ENCODE results near the gene ZYG11B. TPM values are rescaled to one million over a fixed set of nuclear protein-coding genes. Genes with fewer than 3 reads are reported as not detected.
A peak's percentile ranks its signal among the peaks of the same experiment; 100 is the strongest.
"Not testable (repeated sequence)": the region's sequence is repeated elsewhere in the genome, so short reads cannot be mapped to it uniquely, and the experiment has no call there.

ZYG11B gene
- total RNA-seq, 1 donor from 2014 or later = 39.5 TPM

GRCh38 chr1:52727956-52728656, 1.9 kb downstream of the ZYG11B start:
- Histone ChIP-seq H3K27me3 (no peaks in the 10 kb centered on the region), H3K27ac (no peak overlapping the region), H3K79me2 (ENCODE audit: low read depth) (peaks cover 65% of the 10 kb centered on the region), H3K36me3 (no peaks in the 10 kb centered on the region), H4K20me1 (ENCODE audit: low read depth) (peaks cover 30% of the 10 kb centered on the region), H3K4me2 (peak overlapping the region; percentile 90), H2AFZ (replicated peaks) (no peak overlapping the region), H3K4me1 (peaks cover 16% of the 10 kb centered on the region), H3K4me3 (peak overlapping the region; percentile 80), H3K9me3 (ENCODE audit: low read depth) (no peaks in the 10 kb centered on the region), H3F3A (ENCODE audit: low read depth) (peaks cover 7% of the 10 kb centered on the region), H3K9ac (no peak overlapping the region)
- Mint-ChIP-seq H3K27me3 (ENCODE audit: insufficient read depth, low read depth) (no peaks in the 10 kb centered on the region), H3K9me3 (no peaks in the 10 kb centered on the region), H3K36me3 (no peaks in the 10 kb centered on the region), H3K4me1 (peaks cover 29% of the 10 kb centered on the region), H3K4me3 (peak overlapping the region; percentile 94), H3K27ac (no peak overlapping the region)
- DNase-seq (ENCODE audit: low spot score) = no peak
- TF ChIP-seq, protein P1, sequence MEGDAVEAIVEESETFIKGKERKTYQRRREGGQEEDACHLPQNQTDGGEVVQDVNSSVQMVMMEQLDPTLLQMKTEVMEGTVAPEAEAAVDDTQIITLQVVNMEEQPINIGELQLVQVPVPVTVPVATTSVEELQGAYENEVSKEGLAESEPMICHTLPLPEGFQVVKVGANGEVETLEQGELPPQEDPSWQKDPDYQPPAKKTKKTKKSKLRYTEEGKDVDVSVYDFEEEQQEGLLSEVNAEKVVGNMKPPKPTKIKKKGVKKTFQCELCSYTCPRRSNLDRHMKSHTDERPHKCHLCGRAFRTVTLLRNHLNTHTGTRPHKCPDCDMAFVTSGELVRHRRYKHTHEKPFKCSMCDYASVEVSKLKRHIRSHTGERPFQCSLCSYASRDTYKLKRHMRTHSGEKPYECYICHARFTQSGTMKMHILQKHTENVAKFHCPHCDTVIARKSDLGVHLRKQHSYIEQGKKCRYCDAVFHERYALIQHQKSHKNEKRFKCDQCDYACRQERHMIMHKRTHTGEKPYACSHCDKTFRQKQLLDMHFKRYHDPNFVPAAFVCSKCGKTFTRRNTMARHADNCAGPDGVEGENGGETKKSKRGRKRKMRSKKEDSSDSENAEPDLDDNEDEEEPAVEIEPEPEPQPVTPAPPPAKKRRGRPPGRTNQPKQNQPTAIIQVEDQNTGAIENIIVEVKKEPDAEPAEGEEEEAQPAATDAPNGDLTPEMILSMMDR (IDR thresholded peaks at IDR 0.05) = no peak
- TF ChIP-seq EZH2phosphoT487 (IDR thresholded peaks at IDR 0.05) (no peak), EZH2 (IDR thresholded peaks at IDR 0.05) (no peak)

DNA sequence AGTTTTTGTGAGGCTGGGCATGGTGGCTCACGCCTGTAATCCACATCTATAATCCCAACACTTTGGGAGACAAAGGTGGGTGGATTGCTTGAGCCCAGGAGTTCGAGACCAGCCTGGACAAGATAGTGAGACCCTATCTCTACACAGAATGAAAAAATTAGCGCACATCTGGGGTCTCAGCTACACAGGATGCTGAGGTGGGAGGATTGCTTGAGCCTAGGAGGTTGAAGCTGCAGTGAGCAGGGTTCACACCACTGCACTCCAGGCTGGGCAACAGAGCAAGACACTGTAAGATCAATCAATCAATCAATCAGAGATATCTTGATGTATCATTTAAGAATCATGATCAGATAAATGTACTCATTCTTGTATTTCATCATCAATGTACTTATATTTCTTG, 7.1 kb downstream of the ZYG11B start:
- Histone ChIP-seq H3K9ac (no peak overlapping the region), H4K20me1 (ENCODE audit: low read depth) (peaks cover 29% of the 10 kb centered on the region), H3K4me2 (no peak overlapping the region), H3K4me1 (peaks cover 7% of the 10 kb centered on the region), H3K4me3 (no peak overlapping the region), H3K27ac (no peak overlapping the region), H3K79me2 (ENCODE audit: low read depth) (peaks cover 99% of the 10 kb centered on the region), H3F3A (ENCODE audit: low read depth) (peaks cover 4% of the 10 kb centered on the region), H3K9me3 (ENCODE audit: low read depth) (no peaks in the 10 kb centered on the region), H2AFZ (replicated peaks) (no peak overlapping the region), H3K36me3 (no peaks in the 10 kb centered on the region), H3K27me3 (no peaks in the 10 kb centered on the region)
- H3K27me3 Mint-ChIP-seq (ENCODE audit: insufficient read depth, low read depth) = no peaks in the 10 kb centered on the region
- TF ChIP-seq, protein P1 (IDR thresholded peaks at IDR 0.05) = no peak
- TF ChIP-seq EZH2 (IDR thresholded peaks at IDR 0.05) (no peak), EZH2phosphoT487 (IDR thresholded peaks at IDR 0.05) (no peak)
- DNase-seq (ENCODE audit: low spot score) = no peak
- no peak overlapping the region for H3K4me3 Mint-ChIP-seq
- H3K27ac Mint-ChIP-seq = no peak overlapping the region
- H3K4me1 Mint-ChIP-seq = peaks cover 13% of the 10 kb centered on the region
- H3K9me3 Mint-ChIP-seq = no peaks in the 10 kb centered on the region
- no peaks in the 10 kb centered on the region for H3K36me3 Mint-ChIP-seq

GRCh38 chr1:52735371-52735770, 9.1 kb downstream of the ZYG11B start:
- H3K27ac ChIP-seq; H3K27ac Mint-ChIP-seq; DNase-seq (ENCODE audit: low spot score); H3K9me3 ChIP-seq (ENCODE audit: low read depth); H3K9me3 Mint-ChIP-seq; H3K9ac ChIP-seq; H3K36me3 Mint-ChIP-seq; H3K4me3 Mint-ChIP-seq; H2AFZ ChIP-seq (replicated peaks); H3K4me1 Mint-ChIP-seq; H3F3A ChIP-seq (ENCODE audit: low read depth); H3K27me3 Mint-ChIP-seq (ENCODE audit: insufficient read depth, low read depth); H3K36me3 ChIP-seq; H3K27me3 ChIP-seq; H3K4me2 ChIP-seq; H3K4me3 ChIP-seq; H3K4me1 ChIP-seq: not testable (repeated sequence)
- Histone ChIP-seq H3K79me2 (ENCODE audit: low read depth) (peaks cover 97% of the 10 kb centered on the region), H4K20me1 (ENCODE audit: low read depth) (peaks cover 22% of the 10 kb centered on the region)

DNA sequence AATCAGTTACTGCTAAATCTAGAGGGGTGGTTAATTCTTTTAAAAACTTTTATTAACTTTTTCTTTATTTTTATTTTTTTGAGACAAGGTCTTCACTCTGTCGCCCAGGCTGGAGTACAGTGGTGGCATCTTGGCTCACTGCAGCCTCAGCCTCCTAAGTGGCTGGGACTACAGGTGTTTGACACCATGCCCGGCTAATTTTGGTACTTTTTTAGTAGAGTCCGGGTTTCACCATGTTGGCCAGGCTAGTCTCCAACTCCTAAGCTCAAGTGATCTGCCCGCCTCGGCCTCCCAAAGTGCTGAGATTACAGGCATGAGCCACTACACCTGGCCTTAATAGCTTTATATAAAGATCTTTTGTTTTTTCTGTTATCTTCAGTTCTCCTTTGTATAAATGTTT, 11.9 kb downstream of the ZYG11B start:
- TF ChIP-seq EZH2 (IDR thresholded peaks at IDR 0.05) (no peak), EZH2phosphoT487 (IDR thresholded peaks at IDR 0.05) (no peak)
- TF ChIP-seq, protein P1 (IDR thresholded peaks at IDR 0.05) = no peak
- Histone ChIP-seq H3K9me3 (ENCODE audit: low read depth) (no peaks in the 10 kb centered on the region), H3K36me3 (no peaks in the 10 kb centered on the region), H3K4me2 (no peak overlapping the region), H3K79me2 (ENCODE audit: low read depth) (peaks cover 90% of the 10 kb centered on the region), H3K27ac (no peak overlapping the region), H3K9ac (no peak overlapping the region), H2AFZ (replicated peaks) (no peak overlapping the region), H3F3A (ENCODE audit: low read depth) (no peaks in the 10 kb centered on the region), H3K27me3 (no peaks in the 10 kb centered on the region), H4K20me1 (ENCODE audit: low read depth) (peaks cover 21% of the 10 kb centered on the region), H3K4me3 (no peak overlapping the region), H3K4me1 (no peaks in the 10 kb centered on the region)
- Mint-ChIP-seq H3K4me1 (peaks cover 3% of the 10 kb centered on the region), H3K27me3 (ENCODE audit: insufficient read depth, low read depth) (peaks cover 5% of the 10 kb centered on the region), H3K27ac (no peak overlapping the region), H3K9me3 (peaks cover 11% of the 10 kb centered on the region), H3K4me3 (no peak overlapping the region), H3K36me3 (peaks cover 20% of the 10 kb centered on the region)
- no peak for DNase-seq (ENCODE audit: low spot score)
